HG03064 (cell line): Measurements from ENCODE around the gene ANO2.

Experiments used
- ATAC-seq: cut with Tn5 transposase; IDR thresholded peaks from one replicate; pipeline ENCODE4 v1.9.1; 2021; ENCODE audit warnings: low read depth; ENCODE audit not compliant: unreplicated experiment

Gene ANO2

DNA sequence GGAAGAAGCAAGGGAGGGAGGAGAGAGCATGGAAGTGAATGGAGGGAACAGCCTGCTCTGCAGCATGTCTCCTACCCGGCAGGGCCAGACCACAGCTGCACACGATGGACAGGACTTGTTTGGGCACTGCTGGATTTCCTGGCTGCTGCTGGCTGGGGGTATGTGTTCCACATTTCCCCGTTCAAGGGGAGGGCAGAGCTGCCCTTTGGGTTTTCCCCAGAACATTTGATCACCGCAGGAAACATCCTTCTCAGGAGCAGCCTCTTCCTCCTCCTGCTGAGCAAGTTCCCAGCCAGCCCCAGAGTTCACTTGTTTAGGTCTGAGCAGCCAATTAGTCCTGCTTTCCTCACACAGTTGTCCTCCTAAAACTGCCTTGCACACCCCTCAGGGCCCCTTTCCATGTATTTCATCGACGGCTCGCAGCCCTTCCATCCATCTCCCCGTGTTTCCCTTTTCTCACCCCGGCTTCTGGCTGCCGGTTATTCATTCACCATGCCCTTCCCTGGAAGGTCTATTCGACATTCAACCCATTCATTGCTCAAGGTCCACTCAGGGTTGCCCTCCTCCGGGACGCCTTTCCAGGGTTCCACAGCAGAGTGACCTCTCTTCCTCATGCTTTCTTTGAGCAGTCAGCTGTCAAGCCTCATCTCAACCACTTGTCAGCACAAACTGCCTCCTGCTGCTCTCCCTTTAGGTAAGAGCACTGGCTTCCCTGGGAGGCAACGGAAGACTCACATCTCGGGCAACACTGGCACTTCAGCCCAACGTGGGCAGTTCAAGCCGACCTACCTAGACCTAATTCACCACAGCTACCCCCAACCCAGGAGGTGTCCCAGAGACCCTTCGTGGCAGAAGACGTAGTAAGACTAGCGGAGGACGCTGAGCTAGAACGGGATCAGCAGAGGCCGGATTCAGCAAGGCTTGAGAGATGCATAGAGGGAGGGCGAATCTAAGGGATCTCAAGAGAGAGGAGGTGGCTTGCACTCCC, 20.1 kb upstream of the ANO2 start:
- no peak for ATAC-seq

DNA sequence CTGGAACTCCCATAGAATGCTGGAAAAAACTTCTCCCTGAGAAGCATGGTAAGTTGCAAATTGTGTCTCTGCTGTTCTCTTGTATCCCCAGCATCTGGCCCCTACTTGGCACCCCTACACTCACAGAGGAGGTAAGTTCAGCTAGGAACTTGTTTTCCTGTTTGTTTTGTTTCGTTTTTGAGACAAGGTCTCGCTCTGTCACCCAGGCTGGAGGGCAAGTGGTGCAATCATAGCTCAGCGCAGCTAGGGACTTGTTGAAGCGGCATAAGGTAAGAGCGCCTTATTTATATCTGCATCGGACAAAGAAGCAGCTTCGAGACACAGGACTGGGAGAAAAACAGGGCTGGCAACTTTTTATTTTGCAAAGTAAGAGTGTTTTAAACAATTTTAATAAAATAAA, 18.5 kb upstream of the ANO2 start:
- ATAC-seq = no peak

GRCh38 chr12:5960783-5961182, 15.7 kb upstream of the ANO2 start:
- no peak for ATAC-seq

DNA sequence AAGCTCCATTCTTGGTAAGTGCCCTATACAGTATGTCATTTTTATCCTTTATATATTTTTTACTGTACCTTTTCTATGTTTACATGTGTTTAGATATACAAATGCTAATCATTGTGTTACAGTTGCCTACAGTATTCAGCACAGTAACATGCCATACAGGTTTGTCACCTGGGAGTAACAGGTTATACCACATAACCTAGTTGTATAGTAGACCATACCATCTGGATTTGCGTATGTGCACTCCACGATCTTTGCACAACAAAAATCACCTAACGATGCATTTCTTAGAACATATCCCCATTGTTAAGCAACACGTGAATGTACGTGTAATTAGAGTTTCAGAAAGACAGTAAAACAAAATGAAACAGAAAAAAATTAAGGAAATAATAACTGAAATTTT, 11.9 kb upstream of the ANO2 start:
- no peak for ATAC-seq

- ATAC-seq = no peak
Observed at GRCh38 chr12:5954661-5955060, 9.6 kb upstream of the ANO2 start.

DNA sequence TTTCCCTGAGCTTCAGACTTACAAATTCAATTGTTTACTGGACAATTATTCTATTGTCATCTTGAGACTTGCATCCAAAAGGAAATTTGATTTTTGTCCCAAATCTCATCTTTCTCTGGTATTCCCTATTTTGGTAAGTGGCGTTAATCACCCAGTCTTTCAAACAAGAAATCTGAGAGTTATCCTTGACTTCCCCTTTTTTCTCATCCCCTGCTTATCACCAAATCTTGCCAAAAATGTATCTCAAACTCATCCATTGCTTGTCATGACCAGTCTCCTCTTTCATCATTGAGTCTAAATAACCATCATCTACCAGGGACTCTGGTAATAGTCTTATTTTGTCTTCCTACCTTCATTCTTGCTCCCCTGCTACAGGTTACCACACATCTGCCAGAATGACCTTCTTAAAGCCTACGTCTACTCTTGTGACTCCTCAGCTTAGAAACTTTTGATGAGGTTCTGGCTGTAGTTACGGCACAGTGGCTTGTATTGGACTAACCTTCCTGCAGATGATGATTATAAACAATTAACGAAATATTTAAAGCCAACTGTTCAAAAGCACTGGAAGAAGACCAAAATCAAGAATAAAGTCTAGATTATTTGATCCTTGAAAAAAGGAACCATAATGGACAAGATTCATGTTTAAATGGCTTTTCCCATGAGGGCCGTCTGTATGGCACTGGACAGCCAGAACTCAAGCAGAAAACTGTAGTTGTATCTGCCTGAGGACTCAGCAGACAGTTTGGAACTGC, 9.0 kb upstream of the ANO2 start:
- no peak for ATAC-seq

GRCh38 chr12:5952031-5952430, 7.0 kb upstream of the ANO2 start:
- no peak for ATAC-seq

DNA sequence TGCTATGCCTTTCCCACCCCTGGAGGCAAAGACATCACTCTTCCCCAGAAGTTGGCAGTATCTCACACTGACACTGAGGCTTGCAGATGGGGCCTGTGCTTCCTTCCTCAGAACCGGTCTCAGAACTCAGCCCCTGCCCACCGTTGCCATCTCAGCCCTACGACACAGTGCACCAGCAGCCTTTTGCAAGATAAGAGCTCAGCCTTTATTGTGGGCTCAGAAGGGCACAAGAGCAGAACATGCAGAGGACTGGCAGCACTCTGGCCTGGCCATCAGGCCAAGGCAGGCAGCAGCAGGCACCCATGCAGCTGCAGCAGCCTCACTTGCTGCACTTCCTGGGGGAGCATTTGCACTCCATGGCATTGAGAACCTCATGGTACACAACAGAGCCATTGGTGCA, 3.6 kb upstream of the ANO2 start:
- no peak for ATAC-seq

GRCh38 chr12:5947006-5947405, 1.9 kb upstream of the ANO2 start:
- ATAC-seq = no peak

GRCh38 chr12:5946388-5946787, 1.3 kb upstream of the ANO2 start:
- no peak for ATAC-seq

- ATAC-seq = no peak
Observed at GRCh38 chr12:5944688-5945070, 380 bp downstream of the ANO2 start.

DNA sequence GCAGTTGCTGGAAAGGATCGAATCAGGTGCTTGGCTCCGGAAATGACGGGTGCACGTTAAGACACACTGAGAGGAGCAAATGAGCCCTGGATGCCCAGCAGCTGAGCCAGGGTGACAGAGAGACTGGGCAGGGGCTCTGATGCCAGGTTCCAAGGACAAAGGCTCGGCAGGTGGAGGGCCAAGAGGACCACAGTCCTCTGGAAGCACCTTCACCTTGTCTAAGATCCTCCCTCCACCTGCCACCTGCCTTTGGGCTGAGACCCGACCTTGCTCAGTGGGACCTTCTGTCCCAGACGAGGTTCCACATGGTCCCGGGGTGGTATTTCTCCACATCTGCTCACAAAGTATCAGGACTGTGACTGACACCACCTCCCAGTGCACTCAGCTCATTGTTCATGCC, 1.0 kb downstream of the ANO2 start:
- no peak for ATAC-seq

DNA sequence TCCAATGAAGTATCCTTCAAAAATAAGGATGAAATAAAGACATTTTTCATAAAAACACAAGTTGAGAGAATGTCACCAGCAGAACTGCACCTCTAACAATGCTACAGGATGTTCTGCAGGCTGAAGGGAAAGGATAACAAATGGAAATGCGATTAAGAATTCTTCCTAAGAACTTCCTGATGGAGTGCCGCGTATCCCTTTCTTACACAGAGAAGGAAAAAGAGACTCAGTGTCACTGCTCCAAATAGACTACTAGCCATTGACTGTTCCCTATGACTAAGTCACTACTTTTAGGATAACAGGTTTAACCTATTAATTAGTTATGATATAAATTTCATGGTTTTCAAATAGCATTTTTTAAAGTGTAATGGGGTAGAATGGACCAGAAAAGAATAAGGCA, 3.2 kb downstream of the ANO2 start:
- ATAC-seq = no peak

- ATAC-seq = no peak
Observed at GRCh38 chr12:5927732-5928516, 17.1 kb downstream of the ANO2 start.

DNA sequence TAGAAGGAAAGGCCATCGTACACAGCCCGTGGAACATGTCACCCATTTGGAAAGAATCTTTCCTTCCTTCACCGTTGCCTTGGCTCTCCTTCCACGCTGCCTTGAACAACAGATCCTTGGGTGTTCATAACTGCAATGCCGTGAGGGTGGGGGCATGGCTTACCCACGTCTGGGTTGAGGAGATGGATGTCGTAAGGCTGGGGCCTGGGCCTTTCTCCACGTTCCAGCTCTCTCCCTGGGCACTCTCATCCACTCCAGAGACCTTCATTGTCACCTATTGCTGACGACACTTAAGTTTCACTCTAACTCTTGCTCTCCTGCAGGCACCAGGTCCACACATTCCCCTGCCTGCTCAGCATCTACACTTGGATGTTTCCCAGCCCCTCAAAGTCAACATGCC, 19.4 kb downstream of the ANO2 start:
- ATAC-seq = no peak

DNA sequence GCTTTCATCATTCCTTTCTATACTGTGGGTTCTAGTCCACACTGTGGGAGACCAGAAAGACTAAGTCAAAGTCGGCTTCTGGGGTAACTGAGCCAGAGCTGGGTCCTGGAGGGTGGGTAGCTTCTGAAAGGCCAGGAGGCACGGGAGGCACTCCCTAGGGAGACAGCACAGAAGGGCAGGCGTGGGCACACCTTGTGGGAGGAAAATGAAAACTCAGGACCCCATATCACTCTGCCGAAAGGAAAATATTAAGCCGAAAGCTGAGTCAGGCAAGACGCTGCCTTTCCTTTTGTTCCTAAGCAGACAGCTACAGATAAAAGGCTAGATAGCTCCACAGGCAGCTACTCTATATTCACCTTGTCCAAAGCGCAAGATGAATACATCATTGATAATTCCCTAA, 20.7 kb downstream of the ANO2 start:
- no peak for ATAC-seq

- ATAC-seq = no peak
Observed at GRCh38 chr12:5923751-5924150, 21.3 kb downstream of the ANO2 start.

DNA sequence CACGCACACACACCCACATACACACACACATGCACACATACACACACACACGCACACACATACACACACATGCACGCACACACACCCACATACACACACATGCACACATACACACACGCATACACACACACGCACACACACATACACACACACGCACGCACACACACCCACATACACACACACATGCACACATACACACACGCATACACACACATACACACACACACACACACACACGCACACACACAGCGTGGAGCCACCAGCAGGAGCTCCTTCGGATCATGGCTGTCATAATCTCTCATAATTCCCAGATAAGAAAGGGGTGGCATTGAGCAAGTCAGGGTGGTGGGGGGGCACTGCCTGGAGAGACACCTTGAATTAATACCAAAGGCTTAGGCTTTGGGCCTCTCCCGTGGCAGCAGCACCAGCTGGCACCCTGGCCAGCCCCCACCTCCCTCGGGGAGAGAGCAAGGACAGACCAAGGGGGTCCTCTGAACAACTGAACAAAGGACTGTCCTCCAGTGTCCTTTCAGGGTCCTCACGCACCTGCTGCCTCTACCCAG, 21.9 kb downstream of the ANO2 start:
- no peak for ATAC-seq

DNA sequence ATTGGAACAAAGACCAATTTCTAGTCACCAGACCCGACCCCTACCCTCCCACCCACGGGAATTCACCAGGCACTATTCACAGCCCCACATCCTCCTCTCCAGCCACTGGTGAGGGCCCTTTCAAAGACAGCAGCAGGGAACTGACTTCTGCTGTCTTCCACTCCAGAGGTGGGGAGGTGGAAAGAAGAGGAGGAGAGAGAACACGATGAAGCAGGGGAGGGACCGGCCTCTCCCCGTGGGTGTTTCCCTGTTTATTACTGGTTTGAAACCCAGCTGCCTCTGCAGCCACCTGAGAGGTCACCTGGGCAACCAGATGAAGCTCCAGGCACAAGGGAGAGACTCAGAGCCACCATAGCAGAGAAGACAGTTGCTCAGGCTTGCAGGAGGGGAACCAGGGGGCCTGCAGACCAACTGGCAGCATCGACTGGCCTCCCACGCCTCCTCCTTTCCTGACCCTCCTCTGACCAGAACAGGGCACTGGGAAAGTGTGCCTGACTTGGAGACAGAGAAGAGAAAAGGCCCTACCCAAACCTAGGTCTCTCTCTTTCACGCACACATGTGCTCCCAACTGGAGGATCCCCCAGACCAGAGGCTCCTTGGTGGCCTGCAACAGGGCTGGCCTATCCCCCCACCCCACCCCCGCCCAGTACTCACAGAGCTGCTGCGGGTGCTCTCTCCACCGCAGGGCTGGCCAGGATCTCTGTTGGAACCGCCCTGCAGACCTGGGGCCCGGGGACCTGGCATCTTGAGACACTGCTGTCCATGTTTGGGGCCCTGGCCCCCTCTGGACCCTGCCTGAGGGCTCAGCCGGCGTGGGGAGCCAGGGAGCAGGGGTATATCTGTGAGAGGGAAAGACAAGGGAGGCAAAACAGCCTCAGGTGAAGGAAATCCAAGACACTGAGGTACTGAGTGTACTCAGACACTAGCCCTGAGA, 22.8 kb downstream of the ANO2 start:
- ATAC-seq = no peak
